HCT116 (cell line): Measurements from ENCODE around the gene TMEM51. TPM values are rescaled to one million over a fixed set of nuclear protein-coding genes. Genes with fewer than 3 reads are reported as not detected.

Experiments
- ATAC-seq: fragments of 200-7000 bp; cut with Tn5 transposase; 2 replicates; pipeline ENCODE4 v1.9.1; 2020; ENCODE audit warnings: mild to moderate bottlenecking, moderate library complexity
- BruUV-seq: library from RNA; stranded (reverse); fragments of 400-500 nt; replicated peaks from 2 replicates; lab custom pipeline; 2021; lab: Mats Ljungman, UMichigan
- CTCF ChIA-PET: fragments of 300-600 bp; sonication (Branson Sonifier 250); formaldehyde crosslinking; loops from one replicate; lab custom pipeline; 2021; ENCODE audit warnings: antibody characterized with exemption; lab: Charles Lee
- POLR2A ChIA-PET: fragments of 300-600, 350-600 bp; sonication (Branson Sonifier 250); formaldehyde crosslinking; loops from one replicate; lab custom pipeline; 2021; ENCODE audit warnings: antibody characterized with exemption; lab: Charles Lee
- RAD21 ChIA-PET, 2 experiments: fragments of 300-600 bp; sonication (Branson Sonifier 250); formaldehyde crosslinking; loops; one replicate each; lab custom pipeline; 2023; ENCODE audit warnings: low total read pairs in 2 of 2; ENCODE audit not compliant: uncharacterized antibody in 2 of 2, unreplicated experiment in 2 of 2, low non-redundant PET in 1 of 2; lab: Charles Lee
- DNase-seq: peaks from one replicate; pipeline ENCODE4 v3.0.0-alpha.2; 2010; ENCODE audit warnings: low read depth, low spot score
- H2AFZ ChIP-seq: fragments of 200-600 bp; shearing (Covaris generic), sonication (generic); 2 replicates; pipeline ENCODE4 v1.6.1; 2017; ENCODE audit warnings: low read depth, mixed run types, mixed read lengths, antibody characterized with exemption, low read length; ENCODE audit not compliant: poor library complexity, severe bottlenecking
- H3K27ac ChIP-seq: 2 replicates; pipeline ENCODE4 v1.5.1; 2012; ENCODE audit warnings: low read depth, low read length
- H3K27me3 ChIP-seq: fragments of 200-600 bp; sonication (generic); 2 replicates; pipeline ENCODE4 v1.6.1; 2016; ENCODE audit warnings: mixed run types, low read length, mixed read lengths; ENCODE audit not compliant: insufficient read depth
- H3K36me3 ChIP-seq, 2 experiments: fragments of 200-500 bp in 1 of 2; fragments of 200-600 bp in 1 of 2; sonication (Bioruptor generic) in 1 of 2; sonication (generic) in 1 of 2; 2 replicates each; pipeline versions ENCODE4 v1.5.1 to v1.6.1; 2014 to 2016; ENCODE audit warnings: low read length in 2 of 2, inconsistent platforms in 1 of 2, mixed read lengths in 1 of 2, mixed run types in 1 of 2; ENCODE audit not compliant: insufficient read depth in 2 of 2, control insufficient read depth in 1 of 2
- H3K4me1 ChIP-seq, 2 experiments: fragments of 200-600 bp in 1 of 2; sonication (generic) in 1 of 2; 2 replicates each; pipeline versions ENCODE4 v1.5.1 to v1.6.1; 2012 to 2017; ENCODE audit warnings: low read length in 2 of 2, inconsistent platforms in 1 of 2, mild to moderate bottlenecking in 1 of 2, mixed read lengths in 1 of 2, mixed run types in 1 of 2, moderate library complexity in 1 of 2; ENCODE audit not compliant: insufficient read depth in 2 of 2, control insufficient read depth in 1 of 2
- H3K4me2 ChIP-seq: fragments of 200-600 bp; sonication (generic); 2 replicates; pipeline ENCODE4 v1.6.1; 2017; ENCODE audit warnings: mixed run types, low read length, mixed read lengths
- H3K4me3 ChIP-seq, 2 experiments: fragments of 200-600 bp in 1 of 2; sonication (generic) in 1 of 2; replicated peaks in 1 of 2; 2 replicates each; pipeline ENCODE4 v1.5.1; 2011 to 2016; ENCODE audit warnings: low read length in 2 of 2, control low read depth in 1 of 2, low read depth in 1 of 2, mild to moderate bottlenecking in 1 of 2, mixed read lengths in 1 of 2, mixed run types in 1 of 2
- H3K79me2 ChIP-seq: fragments of 200-600 bp; sonication (generic); 2 replicates; pipeline ENCODE4 v1.6.1; 2017; ENCODE audit warnings: mild to moderate bottlenecking, mixed run types, low read length, moderate library complexity, mixed read lengths; ENCODE audit not compliant: insufficient read depth
- H3K9ac ChIP-seq: fragments of 200-600 bp; sonication (generic); 2 replicates; pipeline ENCODE4 v1.6.1; 2016; ENCODE audit warnings: low read length, mixed read lengths
- H3K9me2 ChIP-seq: fragments of 200-600 bp; sonication (generic), shearing (Covaris generic); 2 replicates; pipeline ENCODE4 v1.6.1; 2017; ENCODE audit warnings: mixed run types, mild to moderate bottlenecking, moderate library complexity; ENCODE audit not compliant: insufficient read depth
- H3K9me3 ChIP-seq, 2 experiments: fragments of 200-500 bp in 1 of 2; fragments of 200-600 bp in 1 of 2; sonication (Bioruptor generic) in 1 of 2; sonication (generic) in 1 of 2; 2 replicates each; pipeline ENCODE4 v1.6.1; 2014 to 2017; ENCODE audit warnings: low read length in 2 of 2, mixed read lengths in 2 of 2, inconsistent platforms in 1 of 2, low read depth in 1 of 2, mild to moderate bottlenecking in 1 of 2, mixed run types in 1 of 2, moderate library complexity in 1 of 2; ENCODE audit not compliant: control insufficient read depth in 1 of 2, insufficient read depth in 1 of 2
- H4K20me1 ChIP-seq: fragments of 200-600 bp; sonication (generic), shearing (Covaris generic); 2 replicates; pipeline ENCODE4 v1.6.1; 2017; ENCODE audit warnings: mixed run types, mild to moderate bottlenecking, moderate library complexity; ENCODE audit not compliant: insufficient read depth
- ATF3 ChIP-seq: IDR thresholded peaks from 2 replicates; pipeline ENCODE4 v1.6.1; 2012
- CEBPB ChIP-seq: IDR thresholded peaks from 2 replicates; pipeline ENCODE4 v1.6.1; 2012; ENCODE audit warnings: low read depth
- CTCF ChIP-seq, 3 experiments: fragments of 200-600 bp in 1 of 3; sonication (generic) in 1 of 3; IDR thresholded peaks in 2 of 3; conservative IDR thresholded peaks in 1 of 3; 2 replicates each; pipeline ENCODE4 v1.5.1; 2012 to 2017; ENCODE audit warnings: low read depth in 2 of 3, low read length in 2 of 3, antibody characterized with exemption in 1 of 3, borderline replicate concordance in 1 of 3, control low read depth in 1 of 3, mild to moderate bottlenecking in 1 of 3, mixed read lengths in 1 of 3, mixed run types in 1 of 3, moderate library complexity in 1 of 3; ENCODE audit not compliant: insufficient read depth in 1 of 3
- EZH2phosphoT487 ChIP-seq: fragments of 200-600 bp; IDR thresholded peaks from 2 replicates; pipeline ENCODE4 v1.6.1; 2018; ENCODE audit warnings: antibody characterized with exemption, borderline replicate concordance
- ZNF274 ChIP-seq: fragments of 200-500 bp; sonication (Bioruptor generic); IDR thresholded peaks from 2 replicates; pipeline ENCODE4 v1.6.1; 2014; ENCODE audit warnings: mild to moderate bottlenecking, low read depth, low read length, inconsistent platforms
- intact Hi-C: fragments of 100-400 bp; cut with micrococcal nuclease; formaldehyde crosslinking; loops from 2 replicates; pipeline ENCODE4 v1.10.0; 2022
- total RNA-seq: library from RNA; stranded (reverse); gene quantifications from one replicate; pipeline ENCODE4 v1.2.1, GENCODE V29; 2021; ENCODE audit not compliant: unreplicated experiment

TMEM51 gene
- total RNA-seq, 1 experiment from 2014 or later, result 16.6 TPM

GRCh38 chr1:15249081-15249480 is 95.5 kb downstream of the TMEM51 start:
- no peaks in the 10 kb centered on the region for H4K20me1 ChIP-seq
- H2AFZ ChIP-seq, result no peak overlapping the region
- no peak overlapping the region for H3K27ac ChIP-seq
- no peak for TF ChIP-seq EZH2phosphoT487
- TF ChIP-seq CTCF (IDR thresholded peaks at IDR 0.05 in 2 of 3, conservative IDR thresholded peaks at IDR 0.05 in 1 of 3; ENCODE audit: borderline replicate concordance in 1 of 3, insufficient read depth in 1 of 3, low read depth in 2 of 3, low read length in 2 of 3), result no peak
- TF ChIP-seq ZNF274, result no peak
- TF ChIP-seq CEBPB, result no peak
- no peak for TF ChIP-seq ATF3
- TF ChIP-seq, all 23 proteins: peak for 0
- Histone ChIP-seq H3K4me2 (no peak overlapping the region), H3K36me3 (no peaks in the 10 kb centered on the region), H3K4me1 (peaks cover 4 to 28% of the 10 kb centered on the region in 2 experiments; a peak in 3 of 4 replicates), H3K4me3 (no peak overlapping the region), H3K9me2 (no peaks in the 10 kb centered on the region), H3K9me3 (no peaks in the 10 kb centered on the region), H3K79me2 (no peaks in the 10 kb centered on the region), H3K9ac (no peak overlapping the region), H3K27me3 (no peaks in the 10 kb centered on the region)
- CTCF ChIA-PET, result no interaction called here
- DNase-seq (no peak), ATAC-seq (no peak)
- intact Hi-C loops, result no loop called here
- POLR2A ChIA-PET, result interaction anchor here (1.2 kb wide), 1 partner anchor 12 kb away, joined by 4 read pairs; no protein-coding TSS in a partner anchor
- BruUV-seq, result no TSS peak
- RAD21 ChIA-PET, result interaction anchor here in 1 of 2 experiments (0.6 kb wide), 1 partner anchor 9 kb away, joined by 3 read pairs; no protein-coding TSS in a partner anchor
